ENCODE results near the gene THBD.

THBD gene

GRCh38 chr20:23084282-23084844 lies 34.9 kb upstream of the THBD start:
- DNase-seq, result no peak

GRCh38 chr20:23083553-23084220 lies 34.2 kb upstream of the THBD start:
- DNase-seq, result no peak

- DNase-seq, result no peak
Observed at GRCh38 chr20:23082846-23083552, 33.5 kb upstream of the THBD start.

DNA sequence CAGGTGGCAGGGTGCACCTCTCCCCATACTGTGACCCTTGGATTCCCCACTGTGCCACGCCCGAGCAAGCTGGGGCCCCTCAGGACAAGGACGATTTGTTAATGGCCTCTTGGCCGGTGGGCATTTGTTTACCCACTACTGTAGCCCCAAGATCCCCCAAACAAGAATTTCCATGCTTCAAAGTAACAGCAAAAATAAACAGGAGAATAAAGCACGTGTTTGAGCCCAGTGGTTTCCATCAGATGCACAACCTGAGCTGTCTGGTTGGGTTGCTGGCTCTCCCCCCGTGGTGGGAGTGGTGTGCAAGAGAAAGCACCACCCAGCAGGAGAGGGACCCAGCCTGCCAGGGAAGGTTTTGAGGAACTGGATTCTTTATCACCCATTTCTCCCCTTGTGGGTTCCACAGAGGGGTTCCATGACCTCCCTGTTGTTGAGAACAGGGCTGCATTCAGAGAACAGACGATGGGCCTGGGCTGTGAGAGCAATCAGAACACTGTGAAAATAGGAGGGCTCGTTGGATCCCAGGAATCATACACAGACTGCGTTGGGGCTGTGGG lies 31.9 kb upstream of the THBD start:
- DNase-seq, result no peak

DNA sequence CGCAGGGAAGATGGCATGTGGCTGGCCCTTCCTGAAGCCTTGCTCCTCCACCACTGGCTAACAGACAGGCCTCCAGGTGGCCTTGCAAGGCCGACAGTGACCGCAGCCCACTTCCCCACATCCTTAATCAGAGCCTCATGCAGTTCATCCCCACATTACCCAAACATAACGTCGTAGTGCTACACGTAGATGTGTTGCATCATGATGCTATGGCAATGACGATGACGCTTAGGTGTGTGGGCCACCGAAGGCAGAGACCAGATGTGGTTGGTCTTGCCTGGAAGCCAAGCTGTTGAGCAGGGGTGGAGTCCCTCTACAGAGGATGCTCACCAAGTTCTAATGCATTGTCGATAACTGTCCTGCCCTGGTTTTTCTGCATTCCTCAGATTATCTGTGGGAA lies 31.0 kb upstream of the THBD start:
- no peak for DNase-seq

- no peak for DNase-seq
Observed at GRCh38 chr20:23079926-23080325, 30.5 kb upstream of the THBD start.

GRCh38 chr20:23079016-23079351 lies 29.5 kb upstream of the THBD start:
- DNase-seq, result no peak

- no peak for DNase-seq
Observed at GRCh38 chr20:23078351-23079015, 29.0 kb upstream of the THBD start.

DNA sequence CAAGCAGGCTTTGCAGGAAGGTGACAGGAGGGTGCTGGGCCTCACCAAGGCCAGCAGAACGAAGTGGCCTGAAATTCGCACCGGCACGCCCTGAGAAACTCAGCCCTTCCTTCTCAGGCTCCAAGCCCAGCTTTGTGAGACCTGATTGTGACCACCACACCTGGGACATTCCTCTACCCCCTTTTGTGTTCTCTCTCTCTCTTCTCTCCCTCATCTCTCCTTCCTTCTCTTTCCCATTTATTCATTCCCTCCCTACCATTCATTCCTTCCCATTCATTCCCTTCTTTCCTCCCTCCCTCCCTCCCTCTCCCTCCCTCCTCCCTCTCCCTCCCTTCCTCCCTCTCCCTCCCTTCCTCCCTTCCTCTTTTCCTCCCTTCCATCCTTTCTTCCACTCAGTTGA lies 27.8 kb upstream of the THBD start:
- DNase-seq, result no peak

DNA sequence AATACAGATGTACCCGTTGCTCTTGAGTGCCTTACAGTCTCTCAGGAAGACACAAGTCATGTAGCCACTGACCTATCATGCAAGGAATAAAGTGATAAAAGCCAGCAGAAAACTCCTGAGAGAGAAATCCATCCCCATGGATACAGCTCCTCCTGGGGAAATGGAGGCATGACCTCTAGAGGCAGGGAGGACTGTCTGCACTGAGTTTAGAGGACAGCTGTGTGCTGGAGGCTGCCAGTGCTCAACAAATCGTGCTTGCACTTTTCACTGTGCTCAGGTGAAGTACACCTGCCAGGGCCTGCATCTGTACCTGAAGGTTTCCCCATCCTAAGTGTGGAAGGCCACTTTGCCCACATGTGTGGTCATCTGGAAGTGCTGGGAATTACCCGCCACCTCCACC lies 24.6 kb upstream of the THBD start:
- DNase-seq, result no peak

DNA sequence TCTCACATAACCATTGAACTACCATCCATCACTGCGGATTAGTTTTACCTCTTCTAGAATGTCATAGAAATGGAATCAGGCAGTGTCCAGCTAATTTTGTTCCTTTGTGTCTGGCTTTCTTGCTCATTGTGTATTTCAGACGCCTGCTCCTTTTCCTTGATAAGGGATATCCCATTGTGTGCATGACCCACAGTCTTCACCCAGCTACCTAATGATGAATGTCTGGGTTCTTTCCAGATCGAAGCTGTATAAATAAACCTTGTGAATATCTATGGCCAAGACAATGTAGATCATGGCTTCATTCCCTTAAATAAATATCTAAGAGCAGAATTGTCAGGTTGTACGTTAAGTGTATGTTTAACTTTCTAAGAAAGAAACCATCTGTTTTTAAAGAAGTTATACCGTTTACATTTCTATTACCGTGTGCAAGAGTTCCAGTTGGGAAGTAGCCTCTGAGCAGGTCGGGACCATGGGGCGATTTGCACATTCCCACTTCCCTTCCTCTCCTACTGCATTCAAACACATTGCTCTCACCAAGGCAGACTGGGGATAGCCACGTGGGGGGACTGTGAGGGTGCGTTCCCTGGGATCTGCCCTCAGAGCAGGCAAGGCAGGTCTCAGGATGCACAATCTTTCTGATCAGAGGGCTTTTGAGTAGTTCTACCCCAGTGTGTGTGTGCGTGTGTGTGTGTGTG lies 23.6 kb upstream of the THBD start:
- DNase-seq, result no peak

GRCh38 chr20:23071996-23072395 lies 22.5 kb upstream of the THBD start:
- no peak for DNase-seq

DNA sequence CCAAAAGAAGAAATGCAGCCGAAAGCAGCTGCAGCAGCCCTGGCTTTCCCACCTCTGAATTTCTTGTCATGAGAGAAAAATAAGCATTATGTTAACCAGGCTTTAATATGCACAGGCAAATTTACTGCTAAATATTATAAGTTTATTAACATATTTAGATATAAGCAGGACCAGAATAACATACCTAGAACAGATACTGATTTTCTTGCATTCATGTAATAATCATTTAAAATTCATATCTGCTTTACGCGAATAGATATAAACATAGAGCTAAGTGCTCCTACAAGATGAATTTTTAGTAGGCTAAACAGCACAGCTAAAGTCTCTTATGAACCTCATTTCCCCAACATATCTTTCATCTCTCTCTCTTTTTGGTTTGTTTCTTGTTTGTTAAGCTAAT lies 21.9 kb upstream of the THBD start:
- no peak for DNase-seq

DNA sequence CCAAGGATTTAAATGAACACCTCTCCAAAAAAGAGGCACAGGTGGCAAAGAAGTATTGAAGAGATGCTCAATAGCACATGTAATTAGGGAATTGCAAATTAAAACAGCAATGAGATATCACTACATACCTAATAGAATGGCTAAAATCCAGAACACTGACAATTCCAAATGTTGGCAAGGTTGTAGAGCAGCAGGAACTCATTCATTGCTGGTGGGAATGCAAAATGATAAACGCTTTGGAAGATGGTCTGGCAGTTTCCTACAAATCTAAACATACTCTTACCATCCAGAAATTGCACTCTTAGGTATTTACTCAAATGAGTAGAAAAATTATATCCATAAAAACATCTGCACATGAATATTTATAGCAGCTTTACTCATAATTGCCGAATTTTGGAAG lies 19.6 kb upstream of the THBD start:
- no peak for DNase-seq

GRCh38 chr20:23068283-23068682 lies 18.8 kb upstream of the THBD start:
- no peak for DNase-seq

GRCh38 chr20:23066772-23067171 lies 17.3 kb upstream of the THBD start:
- no peak for DNase-seq

- no peak for DNase-seq
Observed at GRCh38 chr20:23065266-23066201, 16.1 kb upstream of the THBD start.

- no peak for DNase-seq
Observed at GRCh38 chr20:23063581-23063980, 14.1 kb upstream of the THBD start.

- no peak for DNase-seq
Observed at GRCh38 chr20:23063168-23063567, 13.7 kb upstream of the THBD start.

DNA sequence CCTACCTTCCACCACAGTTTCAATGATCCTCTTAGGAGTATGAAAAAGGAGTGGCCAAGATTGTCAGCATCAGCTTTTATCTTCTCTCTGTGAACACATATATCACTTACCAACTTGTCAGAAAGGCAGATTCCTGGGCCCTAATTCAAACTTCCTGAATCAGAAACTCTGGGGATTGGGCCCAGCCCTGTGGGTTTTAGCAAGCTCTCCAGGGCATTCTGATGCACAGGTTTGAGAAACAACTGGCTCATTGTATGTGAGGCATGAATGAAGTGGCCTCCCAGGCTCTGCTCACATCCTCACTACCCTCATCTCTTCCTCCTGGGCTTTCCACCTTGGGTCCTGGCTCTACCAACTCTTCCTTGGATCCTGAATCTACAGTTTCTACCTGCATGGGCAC lies 13.2 kb upstream of the THBD start:
- DNase-seq, result no peak

- no peak for DNase-seq
Observed at GRCh38 chr20:23061734-23062561, 12.5 kb upstream of the THBD start.

Data from hippocampal formation (tissue), 2 donors.